Measurements from ENCODE around the gene SYNE1. TPM values are rescaled to one million over a fixed set of nuclear protein-coding genes. Genes with fewer than 3 reads are reported as not detected.

SYNE1 gene
- total RNA-seq, 1 experiment from 2014 or later: 3.0 TPM

GRCh38 chr6:152091201-152091600 lies 546.0 kb downstream of the SYNE1 start:
- Histone ChIP-seq H3K9ac (ENCODE audit: extremely low read depth, insufficient read length, low read length) (no peak overlapping the region), H2BK5ac (ENCODE audit: insufficient read length, low read length) (no peak overlapping the region), H4K20me1 (ENCODE audit: control insufficient read depth, insufficient read depth, insufficient read length) (no peaks in the 10 kb centered on the region), H3K23me2 (ENCODE audit: insufficient read length, low read depth, low read length, poor library complexity, severe bottlenecking) (no peaks in the 10 kb centered on the region), H2AFZ (ENCODE audit: low read length) (no peak overlapping the region), H3K56ac (ENCODE audit: insufficient read length, low read depth, low read length) (no peak overlapping the region), H4K91ac (ENCODE audit: insufficient read length, low read depth, low read length) (no peak overlapping the region), H2BK15ac (ENCODE audit: low read depth, low read length) (no peak overlapping the region), H3K23ac (ENCODE audit: insufficient read length, low read depth, low read length) (no peak overlapping the region), H2BK20ac (ENCODE audit: low read depth, low read length, poor library complexity, severe bottlenecking) (no peak overlapping the region), H3K18ac (ENCODE audit: insufficient read length, low read depth, low read length) (no peak overlapping the region), H3K79me2 (ENCODE audit: insufficient read depth, low read length) (no peaks in the 10 kb centered on the region), H2AK5ac (ENCODE audit: insufficient read length, low read length) (no peak overlapping the region), H2BK12ac (ENCODE audit: insufficient read length, low read depth, low read length) (no peak overlapping the region), H3K4me1 (ENCODE audit: insufficient read depth, low read length) (no peaks in the 10 kb centered on the region), H3K79me1 (ENCODE audit: insufficient read depth, low read depth, low read length, poor library complexity, severe bottlenecking) (no peaks in the 10 kb centered on the region), H3K27ac (ENCODE audit: insufficient read length, low read depth, low read length) (no peak overlapping the region), H2BK120ac (ENCODE audit: low read depth, low read length, poor library complexity, severe bottlenecking) (no peak overlapping the region), H4K8ac (replicated peaks; ENCODE audit: insufficient read length, low read depth, low read length) (no peak overlapping the region), H4K5ac (ENCODE audit: insufficient read length, low read depth, low read length) (no peak overlapping the region), H3K14ac (ENCODE audit: insufficient read depth, low read length) (no peak overlapping the region), H3K4me2 (ENCODE audit: insufficient read depth, insufficient read length, low read length) (no peak overlapping the region), H3K27me3 (ENCODE audit: insufficient read depth, low read length) (no peaks in the 10 kb centered on the region), H3T11ph (ENCODE audit: low read length) (no peak overlapping the region), H3K4ac (ENCODE audit: low read depth, low read length) (no peak overlapping the region), H3K9me3 (ENCODE audit: control insufficient read depth, low read depth, low read length) (no peaks in the 10 kb centered on the region)
- no CpG with 5 or more reads among the region's 2 CpGs for WGBS (ENCODE audit: extremely low coverage, insufficient read length, low lambda C conversion rate)
- Mint-ChIP-seq H3K9me3 (no peaks in the 10 kb centered on the region), H3K27ac (peak overlapping the region in 1 of 3 experiments; percentile 73; a peak in 1 of 7 replicates), H3K4me3 (no peak overlapping the region), H3K27me3 (ENCODE audit: low read depth) (no peaks in the 10 kb centered on the region; the same call in 1 of the 2 replicates), H3K36me3 (ENCODE audit: insufficient read depth in 1 of 3, low read depth in 3 of 3) (no peaks in the 10 kb centered on the region), H3K4me1 (peaks cover 14 to 17% of the 10 kb centered on the region in 2 experiments)
- no peak for TF ChIP-seq CTCF (conservative IDR thresholded peaks at IDR 0.05)
- no peak for DNase-seq
